ENCODE measurements around the gene NCKAP5.

Gene NCKAP5

GRCh38 chr2:133400411-133400810, 167.9 kb downstream of the NCKAP5 start:
- Histone ChIP-seq H4K8ac (ENCODE audit: low read depth, low read length) (no peak overlapping the region), H3K4ac (ENCODE audit: low read length) (no peak overlapping the region), H3K18ac (ENCODE audit: low read length) (no peak overlapping the region), H2AFZ (ENCODE audit: low read length) (no peak overlapping the region), H3K9me3 (replicated peaks in 1 of 2; ENCODE audit: control insufficient read depth in 2 of 2, insufficient read depth in 1 of 2, low read depth in 1 of 2, low read length in 2 of 2) (peaks cover 0 to 37% of the 10 kb centered on the region in 2 donors), H3K4me3 (ENCODE audit: low read length in 2 of 2) (no peak overlapping the region), H2AK5ac (ENCODE audit: low read depth, low read length) (no peak overlapping the region), H3K4me2 (ENCODE audit: insufficient read depth, low read length, poor library complexity, severe bottlenecking) (no peak overlapping the region), H3K27ac (replicated peaks; ENCODE audit: low read length) (no peak overlapping the region), H3K79me1 (ENCODE audit: low read depth, low read length) (no peaks in the 10 kb centered on the region), H3K14ac (ENCODE audit: low read length) (no peak overlapping the region), H4K91ac (ENCODE audit: low read depth, low read length, poor library complexity) (no peak overlapping the region), H3K9ac (ENCODE audit: low read depth, low read length, poor library complexity) (no peak overlapping the region), H2BK120ac (ENCODE audit: low read depth, low read length) (no peak overlapping the region), H2BK15ac (ENCODE audit: low read length) (no peak overlapping the region), H2BK12ac (ENCODE audit: low read length) (no peak overlapping the region), H3K36me3 (replicated peaks in 1 of 2; ENCODE audit: control insufficient read depth in 2 of 2, insufficient read depth in 2 of 2, low read length in 2 of 2) (peaks cover 0 to 76% of the 10 kb centered on the region in 2 donors), H3K4me1 (ENCODE audit: control insufficient read depth in 2 of 2, insufficient read depth in 1 of 2, low read depth in 1 of 2, low read length in 2 of 2) (no peaks in the 10 kb centered on the region), H2BK5ac (ENCODE audit: low read length) (no peak overlapping the region), H3K23ac (ENCODE audit: low read depth, low read length, poor library complexity) (no peak overlapping the region), H3K27me3 (ENCODE audit: control insufficient read depth in 3 of 3, insufficient read depth in 3 of 3, low read depth in 1 of 3, low read length in 3 of 3) (no peaks in the 10 kb centered on the region)
- WGBS, 2 donors (ENCODE audit: extremely low coverage in 2 of 2, insufficient read length in 2 of 2, insufficient replicate concordance in 1 of 2), result no CpG with 5 or more reads among the region's 2 CpGs
- DNase-seq (ENCODE audit: low spot score), result no peak

GRCh38 chr2:133393895-133394294, 174.4 kb downstream of the NCKAP5 start:
- Histone ChIP-seq H3K4me1 (ENCODE audit: control insufficient read depth in 2 of 2, insufficient read depth in 1 of 2, low read depth in 1 of 2, low read length in 2 of 2) (peaks cover 0 to 8% of the 10 kb centered on the region in 2 donors), H3K27me3 (ENCODE audit: control insufficient read depth in 3 of 3, insufficient read depth in 3 of 3, low read depth in 1 of 3, low read length in 3 of 3) (no peaks in the 10 kb centered on the region), H3K36me3 (replicated peaks in 1 of 2; ENCODE audit: control insufficient read depth in 2 of 2, insufficient read depth in 2 of 2, low read length in 2 of 2) (peaks cover 0 to 78% of the 10 kb centered on the region in 2 donors), H3K4ac (ENCODE audit: low read length) (no peak overlapping the region), H2BK120ac (ENCODE audit: low read depth, low read length) (no peak overlapping the region), H2BK5ac (ENCODE audit: low read length) (no peak overlapping the region), H3K9me3 (replicated peaks in 1 of 2; ENCODE audit: control insufficient read depth in 2 of 2, insufficient read depth in 1 of 2, low read depth in 1 of 2, low read length in 2 of 2) (peaks cover 2 to 48% of the 10 kb centered on the region in 2 donors), H2BK15ac (ENCODE audit: low read length) (no peak overlapping the region), H3K27ac (replicated peaks; ENCODE audit: low read length) (no peak overlapping the region), H3K79me1 (ENCODE audit: low read depth, low read length) (no peaks in the 10 kb centered on the region), H2AFZ (ENCODE audit: low read length) (no peak overlapping the region), H3K18ac (ENCODE audit: low read length) (no peak overlapping the region), H2BK12ac (ENCODE audit: low read length) (no peak overlapping the region), H3K9ac (ENCODE audit: low read depth, low read length, poor library complexity) (no peak overlapping the region), H4K91ac (ENCODE audit: low read depth, low read length, poor library complexity) (no peak overlapping the region), H3K23ac (ENCODE audit: low read depth, low read length, poor library complexity) (no peak overlapping the region), H3K4me2 (ENCODE audit: insufficient read depth, low read length, poor library complexity, severe bottlenecking) (no peak overlapping the region), H2AK5ac (ENCODE audit: low read depth, low read length) (no peak overlapping the region), H4K8ac (ENCODE audit: low read depth, low read length) (no peak overlapping the region), H3K14ac (ENCODE audit: low read length) (no peak overlapping the region), H3K4me3 (ENCODE audit: low read length in 2 of 2) (no peak overlapping the region)
- WGBS, 2 donors (ENCODE audit: extremely low coverage in 2 of 2, insufficient read length in 2 of 2, insufficient replicate concordance in 1 of 2), result no CpG with 5 or more reads among the region's 1 CpG
- DNase-seq (ENCODE audit: low spot score), result no peak

GRCh38 chr2:133390156-133390555, 178.1 kb downstream of the NCKAP5 start:
- Histone ChIP-seq H3K23ac (ENCODE audit: low read depth, low read length, poor library complexity) (no peak overlapping the region), H3K18ac (ENCODE audit: low read length) (no peak overlapping the region), H2BK5ac (ENCODE audit: low read length) (no peak overlapping the region), H3K14ac (ENCODE audit: low read length) (no peak overlapping the region), H4K8ac (ENCODE audit: low read depth, low read length) (no peak overlapping the region), H3K9me3 (replicated peaks in 1 of 2; ENCODE audit: control insufficient read depth in 2 of 2, insufficient read depth in 1 of 2, low read depth in 1 of 2, low read length in 2 of 2) (peaks cover 2 to 53% of the 10 kb centered on the region in 2 donors), H2AK5ac (ENCODE audit: low read depth, low read length) (no peak overlapping the region), H3K27me3 (ENCODE audit: control insufficient read depth in 3 of 3, insufficient read depth in 3 of 3, low read depth in 1 of 3, low read length in 3 of 3) (no peaks in the 10 kb centered on the region), H3K27ac (replicated peaks; ENCODE audit: low read length) (no peak overlapping the region), H2BK12ac (ENCODE audit: low read length) (no peak overlapping the region), H3K4me3 (ENCODE audit: low read length in 2 of 2) (no peak overlapping the region), H3K4me2 (ENCODE audit: insufficient read depth, low read length, poor library complexity, severe bottlenecking) (no peak overlapping the region), H3K9ac (ENCODE audit: low read depth, low read length, poor library complexity) (no peak overlapping the region), H3K4ac (ENCODE audit: low read length) (no peak overlapping the region), H2BK15ac (ENCODE audit: low read length) (no peak overlapping the region), H3K36me3 (replicated peaks in 1 of 2; ENCODE audit: control insufficient read depth in 2 of 2, insufficient read depth in 2 of 2, low read length in 2 of 2) (peaks cover 0 to 63% of the 10 kb centered on the region in 2 donors), H3K4me1 (ENCODE audit: control insufficient read depth in 2 of 2, insufficient read depth in 1 of 2, low read depth in 1 of 2, low read length in 2 of 2) (peaks cover 0 to 8% of the 10 kb centered on the region in 2 donors), H2BK120ac (ENCODE audit: low read depth, low read length) (no peak overlapping the region), H2AFZ (ENCODE audit: low read length) (no peak overlapping the region), H3K79me1 (ENCODE audit: low read depth, low read length) (no peaks in the 10 kb centered on the region), H4K91ac (ENCODE audit: low read depth, low read length, poor library complexity) (no peak overlapping the region)
- no peak for DNase-seq (ENCODE audit: low spot score)
- WGBS, 2 donors (ENCODE audit: extremely low coverage in 2 of 2, insufficient read length in 2 of 2, insufficient replicate concordance in 1 of 2), result no CpG with 5 or more reads among the region's 4 CpGs

GRCh38 chr2:133389569-133389968, 178.7 kb downstream of the NCKAP5 start:
- no peak overlapping the region for H3K18ac ChIP-seq (ENCODE audit: low read length)
- H3K36me3 ChIP-seq (replicated peaks in 1 of 2; ENCODE audit: control insufficient read depth in 2 of 2, insufficient read depth in 2 of 2, low read length in 2 of 2), result peaks cover 0 to 59% of the 10 kb centered on the region in 2 donors
- no peak overlapping the region for H3K23ac ChIP-seq (ENCODE audit: low read depth, low read length, poor library complexity)
- H3K27me3 ChIP-seq (ENCODE audit: control insufficient read depth in 3 of 3, insufficient read depth in 3 of 3, low read depth in 1 of 3, low read length in 3 of 3), result no peaks in the 10 kb centered on the region
- H3K27ac ChIP-seq (replicated peaks; ENCODE audit: low read length), result no peak overlapping the region
- H2BK120ac ChIP-seq (ENCODE audit: low read depth, low read length), result no peak overlapping the region
- H2AFZ ChIP-seq (ENCODE audit: low read length), result no peak overlapping the region
- no peak overlapping the region for H3K4me2 ChIP-seq (ENCODE audit: insufficient read depth, low read length, poor library complexity, severe bottlenecking)
- no CpG with 5 or more reads among the region's 5 CpGs for WGBS, 2 donors (ENCODE audit: extremely low coverage in 2 of 2, insufficient read length in 2 of 2, insufficient replicate concordance in 1 of 2)
- H3K4ac ChIP-seq (ENCODE audit: low read length), result no peak overlapping the region
- no peak overlapping the region for H2AK5ac ChIP-seq (ENCODE audit: low read depth, low read length)
- no peak overlapping the region for H2BK12ac ChIP-seq (ENCODE audit: low read length)
- no peak overlapping the region for H4K8ac ChIP-seq (ENCODE audit: low read depth, low read length)
- H3K9me3 ChIP-seq (replicated peaks in 1 of 2; ENCODE audit: control insufficient read depth in 2 of 2, insufficient read depth in 1 of 2, low read depth in 1 of 2, low read length in 2 of 2), result peaks cover 2 to 53% of the 10 kb centered on the region in 2 donors
- H3K4me1 ChIP-seq (ENCODE audit: control insufficient read depth in 2 of 2, insufficient read depth in 1 of 2, low read depth in 1 of 2, low read length in 2 of 2), result peaks cover 0 to 8% of the 10 kb centered on the region in 2 donors
- no peak for DNase-seq (ENCODE audit: low spot score)
- H2BK15ac ChIP-seq (ENCODE audit: low read length), result no peak overlapping the region
- H4K91ac ChIP-seq (ENCODE audit: low read depth, low read length, poor library complexity), result no peak overlapping the region
- H3K9ac ChIP-seq (ENCODE audit: low read depth, low read length, poor library complexity), result no peak overlapping the region
- H3K79me1 ChIP-seq (ENCODE audit: low read depth, low read length), result no peaks in the 10 kb centered on the region
- H3K4me3 ChIP-seq (ENCODE audit: low read length in 2 of 2), result no peak overlapping the region
- no peak overlapping the region for H2BK5ac ChIP-seq (ENCODE audit: low read length)
- no peak overlapping the region for H3K14ac ChIP-seq (ENCODE audit: low read length)
